Cardiac muscle cell (in vitro differentiated cells and primary cell): ENCODE results near the gene SGMS1. TPM values are rescaled to one million over a fixed set of nuclear protein-coding genes. Genes with fewer than 3 reads are reported as not detected.
A peak's percentile ranks its signal among the peaks of the same experiment; 100 is the strongest.

ENCODE experiments used
- DNase-seq, 2 donors: peaks; one replicate each; pipeline versions ENCODE4 v3.0.0 to v3.0.0-alpha.2; 2010 to 2017; ENCODE audit warnings: low read depth in 1 of 2, low spot score in 1 of 2
- H3K27ac ChIP-seq: fragments of 200-600 bp; sonication (generic); 2 replicates; pipeline ENCODE4 v1.5.1; 2016
- H3K27me3 ChIP-seq: fragments of 200-600 bp; sonication (generic); 2 replicates; pipeline ENCODE4 v1.6.0; 2016; ENCODE audit warnings: control low read depth
- H3K36me3 ChIP-seq: fragments of 200-600 bp; sonication (generic); 2 replicates; pipeline ENCODE4 v1.5.1; 2016; ENCODE audit warnings: control low read depth
- H3K4me1 ChIP-seq: fragments of 200-600 bp; sonication (generic); 2 replicates; pipeline ENCODE4 v1.8.1; 2017; ENCODE audit warnings: low read depth, mild to moderate bottlenecking, mixed run types
- H3K4me3 ChIP-seq: fragments of 200-600 bp; sonication (generic); 2 replicates; pipeline ENCODE4 v1.5.1; 2016; ENCODE audit warnings: mild to moderate bottlenecking
- H3K9me3 ChIP-seq: fragments of 200-600 bp; sonication (generic); 2 replicates; pipeline ENCODE4 v1.5.1; 2017; ENCODE audit warnings: low read depth, mild to moderate bottlenecking, control low read depth
- polyA plus RNA-seq: library from polyadenylated mRNA; unstranded; fragments of >200 nt; fragmentation: Nextera tagmentation; extraction: Ambion mirVana; gene quantifications from 2 replicates; pipeline ENCODE4 v1.2.1, GENCODE V29; 2016
- total RNA-seq: library from RNA; depleted of rRNA; stranded (reverse); fragments of >200 nt; gene quantifications from 2 replicates; pipeline ENCODE4 v1.2.3, GENCODE V29; 2016
- TF ChIP-seq, protein P1 (sequence below): IDR thresholded peaks from 2 replicates; pipeline ENCODE4 v1.5.1; 2012; ENCODE audit warnings: low read depth, mild to moderate bottlenecking, low read length

Gene SGMS1
- total and polyA plus RNA-seq, 2 experiments from 2014 or later, result 12.1 to 41.6 TPM

DNA sequence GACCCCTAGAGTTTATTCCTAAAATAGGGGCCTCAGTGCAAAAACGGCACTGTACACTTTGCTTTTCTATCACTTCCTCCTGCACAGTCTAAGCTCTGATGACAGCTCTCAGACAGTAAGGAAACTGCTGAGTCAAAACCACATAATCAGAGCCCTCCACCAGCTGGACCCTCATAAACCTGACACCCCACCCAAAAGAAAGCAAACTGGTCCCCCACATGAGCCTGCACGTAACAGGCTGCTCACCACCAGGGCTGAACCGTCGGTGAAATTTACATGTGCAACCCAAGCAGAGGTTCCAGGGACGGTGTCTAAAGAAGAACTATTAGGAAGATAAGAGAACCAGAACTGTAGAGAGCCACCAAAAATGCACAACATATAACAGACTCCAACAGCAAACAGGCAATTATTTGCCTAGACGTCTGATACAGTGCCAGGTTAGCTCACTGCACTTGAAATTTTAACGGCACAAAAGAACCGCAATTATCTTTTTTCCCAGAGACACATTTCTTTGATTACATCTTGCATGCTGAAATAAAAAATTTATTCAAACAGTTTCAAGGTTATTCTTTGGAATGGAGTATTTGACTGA lies 19.6 kb downstream of the SGMS1 start:
- Histone ChIP-seq H3K4me1 (peaks cover 44% of the 10 kb centered on the region), H3K36me3 (no peaks in the 10 kb centered on the region), H3K27me3 (no peaks in the 10 kb centered on the region), H3K4me3 (no peak overlapping the region), H3K9me3 (no peaks in the 10 kb centered on the region), H3K27ac (peak overlapping the region; percentile 90)
- TF ChIP-seq, protein P1, sequence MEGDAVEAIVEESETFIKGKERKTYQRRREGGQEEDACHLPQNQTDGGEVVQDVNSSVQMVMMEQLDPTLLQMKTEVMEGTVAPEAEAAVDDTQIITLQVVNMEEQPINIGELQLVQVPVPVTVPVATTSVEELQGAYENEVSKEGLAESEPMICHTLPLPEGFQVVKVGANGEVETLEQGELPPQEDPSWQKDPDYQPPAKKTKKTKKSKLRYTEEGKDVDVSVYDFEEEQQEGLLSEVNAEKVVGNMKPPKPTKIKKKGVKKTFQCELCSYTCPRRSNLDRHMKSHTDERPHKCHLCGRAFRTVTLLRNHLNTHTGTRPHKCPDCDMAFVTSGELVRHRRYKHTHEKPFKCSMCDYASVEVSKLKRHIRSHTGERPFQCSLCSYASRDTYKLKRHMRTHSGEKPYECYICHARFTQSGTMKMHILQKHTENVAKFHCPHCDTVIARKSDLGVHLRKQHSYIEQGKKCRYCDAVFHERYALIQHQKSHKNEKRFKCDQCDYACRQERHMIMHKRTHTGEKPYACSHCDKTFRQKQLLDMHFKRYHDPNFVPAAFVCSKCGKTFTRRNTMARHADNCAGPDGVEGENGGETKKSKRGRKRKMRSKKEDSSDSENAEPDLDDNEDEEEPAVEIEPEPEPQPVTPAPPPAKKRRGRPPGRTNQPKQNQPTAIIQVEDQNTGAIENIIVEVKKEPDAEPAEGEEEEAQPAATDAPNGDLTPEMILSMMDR, result no peak
- peak in 1 of 2 donors; percentile 26 for DNase-seq

DNA sequence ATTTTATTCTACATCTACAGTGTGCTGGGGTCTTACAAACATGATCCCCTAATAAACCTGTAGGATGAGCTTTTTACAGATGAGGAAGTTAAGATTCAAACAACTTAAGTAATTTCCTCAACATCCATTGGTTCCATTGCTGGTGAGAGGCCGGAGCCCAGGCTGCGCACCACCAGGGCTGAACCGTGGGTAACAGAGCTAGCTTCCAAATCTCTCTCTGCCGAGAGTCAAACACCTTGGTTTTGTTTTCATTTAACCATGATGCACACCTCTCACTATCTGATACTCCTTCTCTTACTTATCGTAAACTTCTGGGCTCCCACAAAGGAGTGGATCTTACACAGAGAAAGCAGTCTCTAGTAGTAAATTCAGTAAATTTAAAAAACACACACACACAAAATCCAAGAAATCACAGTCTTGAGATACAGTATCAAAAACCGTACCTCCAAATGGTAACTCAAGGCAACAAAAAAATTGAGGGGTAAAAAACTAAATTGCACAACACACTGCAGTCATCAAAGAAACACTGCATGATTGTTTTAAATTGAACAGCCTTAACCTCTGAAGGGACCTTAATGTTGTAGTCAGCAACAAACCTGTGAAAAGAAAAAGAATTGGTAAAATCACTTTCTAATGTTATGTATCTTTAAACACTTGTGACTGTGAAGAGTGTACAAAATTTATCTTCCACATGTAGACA lies 20.5 kb downstream of the SGMS1 start:
- Histone ChIP-seq H3K4me1 (peaks cover 52% of the 10 kb centered on the region), H3K4me3 (no peak overlapping the region), H3K36me3 (no peaks in the 10 kb centered on the region), H3K9me3 (no peaks in the 10 kb centered on the region), H3K27ac (no peak overlapping the region), H3K27me3 (no peaks in the 10 kb centered on the region)
- no peak for DNase-seq
- TF ChIP-seq, protein P1, result no peak

DNA sequence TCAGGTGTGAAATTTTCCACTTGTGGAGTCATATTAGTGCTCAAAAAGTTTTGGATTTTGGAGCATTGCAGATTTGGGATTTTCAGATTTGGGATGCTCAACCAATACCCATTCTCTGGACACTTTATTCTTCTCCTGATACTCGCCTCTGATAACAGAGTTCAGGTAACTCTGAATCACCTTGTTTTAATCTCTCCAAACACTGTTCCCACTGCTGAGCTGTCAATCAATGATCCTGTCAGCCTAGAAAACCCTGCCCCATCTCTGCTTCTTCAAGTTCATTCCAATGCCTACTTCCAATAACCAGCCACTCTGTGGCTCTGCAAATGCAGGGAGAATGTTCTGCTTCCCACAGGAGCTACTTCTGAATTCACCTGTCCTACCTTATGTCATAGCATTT lies 21.8 kb downstream of the SGMS1 start:
- Histone ChIP-seq H3K36me3 (no peaks in the 10 kb centered on the region), H3K27me3 (no peaks in the 10 kb centered on the region)
- TF ChIP-seq, protein P1, result no peak

DNA sequence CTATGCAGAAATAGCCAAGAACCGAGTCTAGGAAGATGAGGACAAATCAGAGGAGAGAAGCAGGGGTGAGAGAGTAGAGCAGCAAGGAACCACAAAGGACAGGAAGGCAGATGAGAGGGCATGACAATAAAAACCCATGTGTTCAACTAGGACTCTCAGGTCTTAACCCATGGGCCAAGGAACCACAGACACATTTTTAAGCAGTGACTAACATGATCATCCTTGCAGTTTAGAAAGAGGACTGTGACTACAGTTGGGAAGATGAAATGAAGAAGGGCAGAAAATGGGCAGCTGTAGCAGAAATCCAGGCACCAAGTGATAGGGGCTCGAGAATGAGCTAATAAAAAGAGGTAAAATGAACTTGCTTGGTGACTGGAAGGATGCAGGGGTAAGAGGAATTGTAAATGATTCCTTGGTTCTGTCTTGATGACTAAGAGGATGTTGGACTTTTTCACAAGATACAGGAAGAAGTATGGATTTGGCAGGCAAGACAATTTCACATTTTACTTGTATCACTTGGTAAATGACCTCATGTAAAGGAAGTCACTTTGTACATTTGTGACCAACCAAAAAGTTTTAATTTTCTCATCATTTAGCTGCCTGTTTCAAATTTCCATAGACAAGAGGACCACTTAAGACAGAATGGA lies 22.8 kb downstream of the SGMS1 start:
- TF ChIP-seq, protein P1, result no peak
- H3K27ac ChIP-seq, result no peak overlapping the region
- H3K36me3 ChIP-seq, result no peaks in the 10 kb centered on the region
- H3K4me3 ChIP-seq, result no peak overlapping the region
- no peak for DNase-seq
- no peaks in the 10 kb centered on the region for H3K27me3 ChIP-seq
- H3K9me3 ChIP-seq, result no peaks in the 10 kb centered on the region
- peaks cover 52% of the 10 kb centered on the region for H3K4me1 ChIP-seq

More for the DNA sequence above, 21.8 kb downstream of the SGMS1 start:
- no peak for DNase-seq
- H3K4me1 ChIP-seq, result peaks cover 52% of the 10 kb centered on the region
- no peak overlapping the region for H3K27ac ChIP-seq
- H3K4me3 ChIP-seq, result no peak overlapping the region
- no peaks in the 10 kb centered on the region for H3K9me3 ChIP-seq

DNA sequence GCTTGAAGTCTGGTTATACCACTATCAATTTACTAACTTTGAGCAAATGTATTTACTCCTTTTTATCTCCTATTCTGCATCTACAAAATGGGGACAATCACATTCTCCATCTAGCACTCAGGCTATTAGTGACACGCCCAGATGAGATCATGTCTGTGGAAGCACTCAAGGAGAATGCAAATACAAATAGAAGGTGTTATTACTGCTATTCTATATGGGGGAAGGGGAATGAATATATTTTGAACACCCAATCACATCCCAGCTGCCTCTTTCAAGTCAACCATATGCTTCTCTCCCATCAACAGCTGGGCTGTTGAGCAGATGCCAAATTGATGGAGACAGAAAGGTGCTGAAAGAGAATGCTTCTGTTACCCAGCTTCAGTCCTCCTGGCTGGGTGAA lies 23.5 kb downstream of the SGMS1 start:
- TF ChIP-seq, protein P1, result no peak
- no peaks in the 10 kb centered on the region for H3K9me3 ChIP-seq
- no peak overlapping the region for H3K27ac ChIP-seq
- H3K27me3 ChIP-seq, result no peaks in the 10 kb centered on the region
- H3K4me3 ChIP-seq, result no peak overlapping the region
- H3K36me3 ChIP-seq, result no peaks in the 10 kb centered on the region
- no peak for DNase-seq
- H3K4me1 ChIP-seq, result peaks cover 47% of the 10 kb centered on the region
